SK-N-SH (cell line): Measurements from ENCODE around the gene SCGB3A1. TPM values are rescaled to one million over a fixed set of nuclear protein-coding genes. Genes with fewer than 3 reads are reported as not detected.

Experiments used
- CTCF ChIA-PET: fragments of 300-600, 350-600 bp; formaldehyde crosslinking; extraction: SDS; loops from one replicate; lab custom pipeline; 2021; lab: Yijun Ruan, JAX
- POLR2A ChIA-PET: fragments of 350-600 bp; sonication (Branson Sonifier 250); formaldehyde crosslinking; extraction: SDS; loops from one replicate; lab custom pipeline; 2020; ENCODE audit warnings: antibody characterized with exemption, inconsistent platforms; lab: Yijun Ruan, JAX
- DNase-seq: peaks from one replicate; pipeline ENCODE4 v3.0.0; 2012
- H2AFZ ChIP-seq: fragments of 200-600 bp; sonication (generic); 2 replicates; pipeline ENCODE4 v1.8.1; 2016; ENCODE audit warnings: antibody characterized with exemption, mild to moderate bottlenecking, low read depth
- H3F3A ChIP-seq: fragments of 200-600 bp; sonication (generic); replicated peaks from 2 replicates; pipeline ENCODE3; 2016; ENCODE audit warnings: antibody characterized with exemption, mild to moderate bottlenecking; ENCODE audit not compliant: insufficient read depth
- H3K27ac ChIP-seq, 2 experiments: fragments of 200-500 bp in 1 of 2; fragments of 200-600 bp in 1 of 2; sonication (Bioruptor generic) in 1 of 2; sonication (generic), shearing (Covaris generic) in 1 of 2; 2 replicates each; pipeline versions ENCODE4 v1.5.1 to v1.6.1; 2014 to 2016; ENCODE audit warnings: low read depth in 2 of 2, inconsistent platforms in 1 of 2, low read length in 1 of 2, mild to moderate bottlenecking in 1 of 2, mixed read lengths in 1 of 2
- H3K27me3 ChIP-seq: fragments of 200-600 bp; sonication (generic), shearing (Covaris generic); 2 replicates; pipeline ENCODE4 v1.6.1; 2016; ENCODE audit warnings: mixed run types; ENCODE audit not compliant: insufficient read depth
- H3K36me3 ChIP-seq, 2 experiments: fragments of 200-500 bp in 1 of 2; fragments of 200-600 bp in 1 of 2; sonication (Bioruptor generic) in 1 of 2; sonication (generic) in 1 of 2; replicated peaks in 1 of 2; 2 replicates each; pipeline versions ENCODE3 to v1.5.1; 2014 to 2016; ENCODE audit warnings: low read length in 1 of 2, mild to moderate bottlenecking in 1 of 2; ENCODE audit not compliant: insufficient read depth in 2 of 2, control insufficient read depth in 1 of 2
- H3K4me1 ChIP-seq, 2 experiments: fragments of 200-500 bp in 1 of 2; fragments of 200-600 bp in 1 of 2; sonication (Bioruptor generic) in 1 of 2; sonication (generic), shearing (Covaris generic) in 1 of 2; 2 replicates each; pipeline versions ENCODE4 v1.5.1 to v1.6.1; 2014 to 2016; ENCODE audit warnings: low read depth in 1 of 2, low read length in 1 of 2, mixed run types in 1 of 2; ENCODE audit not compliant: insufficient read depth in 2 of 2, control insufficient read depth in 1 of 2
- H3K4me2 ChIP-seq: fragments of 200-600 bp; sonication (generic), shearing (Covaris generic); 2 replicates; pipeline ENCODE4 v1.6.1; 2017; ENCODE audit warnings: mixed run types
- H3K4me3 ChIP-seq, 2 experiments: fragments of 200-500 bp in 1 of 2; fragments of 200-600 bp in 1 of 2; sonication (Bioruptor generic) in 1 of 2; sonication (generic), shearing (Covaris generic) in 1 of 2; 2 replicates each; pipeline versions ENCODE4 v1.5.1 to v1.8.1; 2014 to 2016; ENCODE audit warnings: low read depth in 2 of 2, inconsistent platforms in 1 of 2, low read length in 1 of 2, mild to moderate bottlenecking in 1 of 2, mixed read lengths in 1 of 2, moderate library complexity in 1 of 2
- H3K79me2 ChIP-seq: fragments of 200-600 bp; sonication (generic); 2 replicates; pipeline ENCODE4 v1.8.1; 2017; ENCODE audit warnings: mild to moderate bottlenecking; ENCODE audit not compliant: insufficient read depth
- H3K9ac ChIP-seq: fragments of 200-600 bp; sonication (generic); 2 replicates; pipeline ENCODE4 v1.6.1; 2017; ENCODE audit warnings: mixed run types
- H3K9me2 ChIP-seq: fragments of 200-600 bp; sonication (generic); 2 replicates; pipeline ENCODE4 v1.6.1; 2017; ENCODE audit warnings: mixed run types
- H3K9me3 ChIP-seq: fragments of 200-600 bp; sonication (generic); 2 replicates; pipeline ENCODE4 v1.6.1; 2017; ENCODE audit warnings: mixed run types, mild to moderate bottlenecking, moderate library complexity
- H4K20me1 ChIP-seq: fragments of 200-600 bp; sonication (generic); 2 replicates; pipeline ENCODE4 v1.6.1; 2017; ENCODE audit warnings: mild to moderate bottlenecking, mixed run types; ENCODE audit not compliant: insufficient read depth
- ELF1 ChIP-seq: IDR thresholded peaks from 2 replicates; pipeline ENCODE4 v1.4.0; 2012
- EP300 ChIP-seq, 2 experiments: IDR thresholded peaks; 2 replicates each; pipeline versions ENCODE4 v1.4.0 to v1.6.1; 2012; ENCODE audit warnings: borderline replicate concordance in 1 of 2, low read depth in 1 of 2, low read length in 1 of 2
- EZH2phosphoT487 ChIP-seq: fragments of 200-600 bp; sonication (generic); IDR thresholded peaks from 2 replicates; pipeline ENCODE4 v1.6.1; 2017; ENCODE audit warnings: low read depth, mixed run types, mild to moderate bottlenecking, antibody characterized with exemption, moderate library complexity, borderline replicate concordance
- GABPA ChIP-seq: IDR thresholded peaks from 2 replicates; pipeline ENCODE4 v1.4.0; 2012; ENCODE audit warnings: low read depth, mild to moderate bottlenecking
- GATA2 ChIP-seq: sonication (generic); formaldehyde crosslinking; IDR thresholded peaks from 2 replicates; pipeline ENCODE4 v1.5.0; 2020; ENCODE audit warnings: mild to moderate bottlenecking, missing genetic modification reagents
- JUND ChIP-seq: IDR thresholded peaks from 2 replicates; pipeline ENCODE4 v1.4.0; 2012
- NFIC ChIP-seq: IDR thresholded peaks from 2 replicates; pipeline ENCODE4 v1.4.0; 2012; ENCODE audit warnings: borderline replicate concordance
- RAD21 ChIP-seq: IDR thresholded peaks from 2 replicates; pipeline ENCODE4 v1.6.1; 2012; ENCODE audit warnings: mild to moderate bottlenecking, low read length
- RCOR1 ChIP-seq: fragments of 150-350 bp; IDR thresholded peaks from 2 replicates; pipeline ENCODE4 v1.6.1; 2017; ENCODE audit warnings: antibody characterized with exemption, low read length
- RXRA ChIP-seq: IDR thresholded peaks from 2 replicates; pipeline ENCODE4 v1.4.0; 2012; ENCODE audit warnings: low read depth, mild to moderate bottlenecking, borderline replicate concordance
- TCF12 ChIP-seq: IDR thresholded peaks from 2 replicates; pipeline ENCODE4 v1.4.0; 2012
- TEAD4 ChIP-seq: IDR thresholded peaks from 2 replicates; pipeline ENCODE4 v1.4.0; 2012; ENCODE audit warnings: mild to moderate bottlenecking, borderline replicate concordance; ENCODE audit not compliant: insufficient read depth
- USF1 ChIP-seq: IDR thresholded peaks from 2 replicates; pipeline ENCODE4 v1.4.0; 2012; ENCODE audit warnings: low read depth, borderline replicate concordance
- WGBS: methylation state at CpG from one replicate; pipeline ENCODE4 v1.1.6; 2017; ENCODE audit warnings: low lambda C conversion rate; 5-methylcytosine and 5-hydroxymethylcytosine counted together
- polyA plus RNA-seq, 3 experiments: library from polyadenylated mRNA; depleted of rRNA; stranded (reverse); fragments of >200 nt; gene quantifications; 2 replicates each; pipeline ENCODE4 v1.2.3, GENCODE V29; 2012
- TF ChIP-seq, protein P1 (sequence below): fragments of 150-350 bp; IDR thresholded peaks from 2 replicates; pipeline ENCODE4 v1.6.1; 2017; ENCODE audit warnings: antibody characterized with exemption, low read length, low read depth, borderline replicate concordance

Gene SCGB3A1
- polyA plus RNA-seq, 1 of the 3 experiments (the other 2 are of a cell fraction) = not detected

DNA sequence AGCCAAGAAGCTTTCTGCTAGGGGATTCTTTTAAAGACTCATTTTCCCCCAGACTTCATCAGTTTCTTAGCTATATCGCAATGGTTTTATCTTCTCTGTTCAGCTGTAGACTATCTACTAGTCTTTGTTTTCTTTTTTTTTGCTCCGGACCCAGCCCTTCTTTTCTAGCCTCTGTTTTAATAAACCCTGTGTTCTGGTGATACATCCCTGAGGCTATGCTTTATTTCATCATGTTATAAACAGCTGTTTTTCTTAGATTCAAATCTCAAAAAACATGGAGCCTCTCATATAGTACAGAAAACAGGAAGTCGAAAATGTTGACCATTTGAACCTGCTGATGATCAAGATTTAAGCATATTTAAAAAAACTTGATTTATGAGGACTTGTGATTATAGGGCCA lies 37.8 kb downstream of the SCGB3A1 start:
- Histone ChIP-seq H3K4me1 (no peaks in the 10 kb centered on the region; a peak in 2 of 4 replicates), H4K20me1 (peaks cover 11% of the 10 kb centered on the region)
- CTCF ChIA-PET = interaction anchor here (0.7 to 1.9 kb wide), 2 partner anchors 9 to 53 kb away, joined by 3 to 6 read pairs; no protein-coding TSS in a partner anchor

DNA sequence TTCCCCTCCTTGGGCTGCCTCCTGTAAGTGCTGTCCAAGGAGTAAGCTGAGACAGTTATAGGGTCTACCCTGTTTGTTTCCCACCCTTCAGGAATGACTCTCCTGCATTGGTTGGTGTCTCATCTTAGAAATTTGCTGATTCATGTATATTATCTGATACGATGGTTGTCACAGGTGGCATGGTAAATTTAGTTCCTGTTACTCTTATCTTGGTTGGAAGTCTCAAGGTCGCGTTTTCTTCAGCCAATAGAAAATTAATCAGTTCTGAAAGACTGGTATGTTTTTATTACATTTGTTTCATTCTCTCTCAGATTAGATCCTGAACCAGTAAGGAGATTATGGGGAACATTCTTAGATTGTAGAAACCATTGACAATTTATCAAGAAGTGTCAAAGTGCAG lies 42.7 kb downstream of the SCGB3A1 start:
- no peak for DNase-seq
- no peaks in the 10 kb centered on the region for H3K9me2 ChIP-seq
- no peak overlapping the region for H3K9ac ChIP-seq
- H3K4me1 ChIP-seq = no peaks in the 10 kb centered on the region; a peak in 2 of 4 replicates
- H3K4me2 ChIP-seq = no peak overlapping the region
- 76% methylated on average over 3 of the region's 3 CpGs for WGBS
- no peaks in the 10 kb centered on the region for H3F3A ChIP-seq
- ChIA-PET CTCF (no interaction called here), POLR2A (no interaction called here)
- H2AFZ ChIP-seq = no peak overlapping the region
- peaks cover 21% of the 10 kb centered on the region; the same call in 1 of the 2 replicates for H4K20me1 ChIP-seq
- peaks cover 69% of the 10 kb centered on the region for H3K79me2 ChIP-seq
- no peaks in the 10 kb centered on the region for H3K9me3 ChIP-seq
- H3K36me3 ChIP-seq = peaks cover 9 to 53% of the 10 kb centered on the region in 2 experiments
- H3K27ac ChIP-seq = no peak overlapping the region; a peak in 1 of 4 replicates
- no peak for TF ChIP-seq JUND
- no peak for TF ChIP-seq USF1
- no peak for TF ChIP-seq ELF1
- no peak for TF ChIP-seq NFIC
- TF ChIP-seq EP300 (IDR thresholded peaks at IDR 0.05; ENCODE audit: borderline replicate concordance in 1 of 2, low read depth in 1 of 2, low read length in 1 of 2) = no peak
- no peak for TF ChIP-seq RXRA
- no peak for TF ChIP-seq TEAD4
- TF ChIP-seq EZH2phosphoT487 = no peak
- no peak for TF ChIP-seq GABPA
- TF ChIP-seq, protein P1, sequence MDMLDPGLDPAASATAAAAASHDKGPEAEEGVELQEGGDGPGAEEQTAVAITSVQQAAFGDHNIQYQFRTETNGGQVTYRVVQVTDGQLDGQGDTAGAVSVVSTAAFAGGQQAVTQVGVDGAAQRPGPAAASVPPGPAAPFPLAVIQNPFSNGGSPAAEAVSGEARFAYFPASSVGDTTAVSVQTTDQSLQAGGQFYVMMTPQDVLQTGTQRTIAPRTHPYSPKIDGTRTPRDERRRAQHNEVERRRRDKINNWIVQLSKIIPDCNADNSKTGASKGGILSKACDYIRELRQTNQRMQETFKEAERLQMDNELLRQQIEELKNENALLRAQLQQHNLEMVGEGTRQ = no peak
- TF ChIP-seq TCF12 = no peak
- no peak for TF ChIP-seq RAD21
- H3K4me3 ChIP-seq = no peak overlapping the region
- no peaks in the 10 kb centered on the region for H3K27me3 ChIP-seq

More for the DNA sequence above, 37.8 kb downstream of the SCGB3A1 start:
- Histone ChIP-seq H3K79me2 (peaks cover 33% of the 10 kb centered on the region), H3F3A (no peaks in the 10 kb centered on the region), H3K9ac (no peak overlapping the region), H3K4me3 (no peak overlapping the region), H2AFZ (no peak overlapping the region), H3K27ac (peak overlapping the region in 1 of 2 experiments; percentile 44; a peak in 1 of 4 replicates), H3K9me3 (no peaks in the 10 kb centered on the region), H3K36me3 (peaks cover 18 to 41% of the 10 kb centered on the region in 2 experiments), H3K4me2 (no peak overlapping the region), H3K27me3 (no peaks in the 10 kb centered on the region), H3K9me2 (no peaks in the 10 kb centered on the region)
- peak; percentile 54 for DNase-seq
- POLR2A ChIA-PET = no interaction called here
- WGBS = 68% methylated on average over 3 of the region's 3 CpGs
- TF ChIP-seq EP300 (IDR thresholded peaks at IDR 0.05; ENCODE audit: borderline replicate concordance in 1 of 2, low read depth in 1 of 2, low read length in 1 of 2) (peak in 1 of 2 experiments; percentile 57; a peak in 1 of 4 replicates), USF1 (no peak), RCOR1 (0 out of 2 replicates have a peak, but pooled peaks have one; percentile 34), GATA2 (CRISPR knock-in tag) (peak; percentile 72), RXRA (no peak)
